ENCODE measurements around the gene ASB2.

ASB2 gene

DNA sequence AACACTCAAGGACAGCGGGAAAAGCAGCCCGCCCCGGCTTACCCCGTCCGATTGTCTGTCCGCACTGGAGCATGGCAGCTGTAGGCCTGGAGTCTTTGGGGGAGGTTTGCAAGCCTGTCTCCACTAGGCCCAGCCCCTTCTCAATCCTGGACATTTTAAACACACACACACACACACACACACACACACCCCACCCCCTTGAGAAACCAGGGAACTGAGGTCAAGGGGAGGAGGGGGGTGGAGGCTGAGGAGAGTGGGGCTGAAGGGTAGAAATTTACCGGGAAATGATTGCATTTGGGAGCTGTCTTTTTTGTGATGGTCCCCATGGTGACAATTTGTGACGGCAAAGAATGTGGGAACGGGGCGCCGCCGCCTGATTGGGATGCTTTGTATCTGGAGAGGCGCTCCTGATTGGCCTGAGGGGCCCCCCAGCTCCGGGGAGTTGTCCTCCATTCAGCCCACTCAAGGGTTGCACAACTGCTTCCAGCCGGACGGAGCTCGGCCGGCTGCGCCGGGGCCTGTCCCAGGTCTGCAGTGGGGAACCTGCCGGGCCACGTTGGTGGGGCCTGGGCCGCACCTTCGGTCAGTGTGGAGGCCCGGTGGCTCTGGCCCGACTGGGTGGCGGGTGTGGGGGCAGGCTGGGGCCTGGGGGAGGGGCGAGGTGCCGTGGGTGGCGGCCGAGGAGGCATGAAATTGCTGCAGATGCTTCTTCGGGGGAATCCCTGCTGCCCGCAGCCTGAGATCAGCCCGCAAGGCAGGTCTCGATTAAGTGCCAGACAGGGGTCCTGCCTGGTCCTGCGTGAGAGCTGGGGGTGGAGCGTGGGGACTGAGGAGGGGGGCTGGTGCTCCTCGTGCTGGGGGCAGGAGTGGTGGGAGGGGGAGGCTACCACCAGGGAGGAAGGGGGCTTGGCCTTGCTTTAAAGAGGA is 49.2 kb downstream of the ASB2 start, which contains the start of gene FAM181A:
TSS of gene FAM181A (plus strand) at position 472 of the 927 bp plus-strand sequence. CDS start 942 bp downstream, outside the sequence.
- DNase-seq, result no peak

GRCh38 chr14:93926245-93926872 is 50.0 kb downstream of the ASB2 start:
- no peak for DNase-seq

DNA sequence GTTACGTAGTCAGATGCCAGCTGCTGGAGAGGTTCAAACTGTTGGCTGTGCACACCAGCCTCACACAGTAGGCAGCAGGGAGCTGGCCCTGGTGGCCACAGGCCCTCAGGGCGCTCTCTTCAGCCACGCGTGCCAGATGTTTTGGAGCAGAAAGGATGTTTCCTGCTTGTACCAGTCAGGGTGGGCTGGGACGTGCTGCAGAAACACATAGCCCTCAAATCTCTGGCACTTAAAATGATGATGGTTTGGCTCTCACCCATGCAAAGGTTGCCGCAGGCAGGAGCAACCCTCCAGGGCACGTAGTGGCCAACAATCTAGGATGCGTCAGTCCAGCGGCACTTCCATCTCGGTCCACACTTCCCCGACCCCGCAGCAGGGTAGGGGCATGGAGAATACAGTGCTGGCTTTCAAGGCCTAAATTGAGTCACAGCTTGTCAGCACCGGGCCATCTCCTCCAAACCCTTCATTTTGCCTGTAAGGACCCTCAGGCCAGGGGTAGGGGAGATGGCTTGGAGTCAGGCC is 50.9 kb downstream of the ASB2 start:
- no peak for DNase-seq

- no peak for DNase-seq
Measured at GRCh38 chr14:93924592-93925355, 51.6 kb downstream of the ASB2 start.

DNA sequence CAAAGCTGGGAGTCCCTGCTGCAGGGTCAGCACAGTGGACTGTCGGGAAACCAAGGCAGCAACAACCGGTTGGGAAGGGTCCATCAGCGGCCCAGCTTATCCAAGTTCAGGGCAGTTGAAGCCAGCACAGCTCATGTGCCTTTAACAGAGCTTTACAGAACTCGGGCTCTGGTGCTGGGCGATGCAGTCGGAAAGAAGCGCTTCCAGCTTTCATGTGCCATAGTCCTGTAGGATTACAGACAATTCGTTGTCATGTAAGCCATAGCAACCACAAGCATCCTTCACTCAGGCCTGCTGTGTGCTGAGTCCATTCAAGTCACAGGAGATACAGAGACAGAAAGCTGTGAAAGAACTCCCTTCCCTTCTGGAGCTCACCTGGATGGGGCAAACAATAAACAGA is 52.7 kb downstream of the ASB2 start:
- no peak for DNase-seq

- DNase-seq, result no peak
Measured at GRCh38 chr14:93921001-93921806, 55.2 kb downstream of the ASB2 start.

DNA sequence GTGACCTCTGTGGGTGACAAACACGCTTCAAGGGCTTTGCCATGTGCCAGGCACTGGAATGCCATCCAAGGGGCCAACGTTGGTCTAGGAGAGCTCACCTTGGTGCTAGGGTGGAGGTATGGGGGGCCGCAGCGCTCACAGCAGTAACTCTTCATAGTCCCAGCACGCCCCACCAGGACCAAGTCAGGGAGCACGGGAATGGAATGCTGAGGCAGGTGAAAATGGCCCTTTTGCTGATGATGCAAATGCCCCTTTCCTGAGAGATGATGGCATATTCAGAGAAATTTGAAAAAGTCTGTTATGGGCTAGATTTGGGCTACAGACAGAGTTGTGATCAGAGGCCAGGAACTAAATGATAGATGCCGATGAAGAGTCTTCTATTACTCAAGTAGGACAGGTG is 59.2 kb downstream of the ASB2 start:
- DNase-seq, result no peak

DNA sequence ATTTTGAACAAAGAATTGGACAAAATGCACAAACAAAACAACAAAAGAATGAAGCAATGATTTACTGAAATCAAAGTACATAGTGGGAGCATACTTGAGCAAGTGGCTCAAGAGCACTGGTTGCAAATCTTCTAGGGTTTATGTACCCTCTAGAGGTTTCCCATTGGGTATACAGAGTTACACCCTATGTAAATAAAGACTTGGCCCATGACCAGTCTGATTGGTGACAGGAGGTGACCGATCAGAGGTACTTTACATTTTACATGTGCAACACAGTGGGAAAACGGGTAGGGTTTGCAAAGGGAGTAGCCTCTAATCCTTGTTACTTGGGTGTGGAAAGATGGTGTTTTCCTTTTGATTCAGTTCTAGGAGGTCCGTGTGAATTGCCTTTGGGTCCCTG is 59.9 kb downstream of the ASB2 start:
- no peak for DNase-seq

DNA sequence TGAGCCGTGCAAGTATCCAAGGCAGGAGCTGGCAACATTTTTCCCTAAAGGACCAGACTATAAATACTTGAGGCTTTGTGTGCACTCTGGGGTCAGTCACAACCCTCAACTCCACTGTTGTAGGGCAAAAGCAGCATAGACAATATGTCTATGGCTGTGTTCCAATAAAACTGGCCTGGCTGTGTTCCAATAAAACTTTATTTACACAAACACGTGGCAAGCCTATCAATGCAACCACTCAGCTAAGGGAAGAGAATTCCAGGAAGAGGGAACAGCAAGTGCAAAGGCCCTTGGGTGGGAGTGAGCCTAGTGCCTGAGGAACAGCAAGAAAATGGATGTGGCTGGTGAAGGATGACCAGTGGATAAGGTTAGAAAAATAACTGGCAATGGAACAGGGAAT is 60.6 kb downstream of the ASB2 start:
- DNase-seq, result no peak

DNA sequence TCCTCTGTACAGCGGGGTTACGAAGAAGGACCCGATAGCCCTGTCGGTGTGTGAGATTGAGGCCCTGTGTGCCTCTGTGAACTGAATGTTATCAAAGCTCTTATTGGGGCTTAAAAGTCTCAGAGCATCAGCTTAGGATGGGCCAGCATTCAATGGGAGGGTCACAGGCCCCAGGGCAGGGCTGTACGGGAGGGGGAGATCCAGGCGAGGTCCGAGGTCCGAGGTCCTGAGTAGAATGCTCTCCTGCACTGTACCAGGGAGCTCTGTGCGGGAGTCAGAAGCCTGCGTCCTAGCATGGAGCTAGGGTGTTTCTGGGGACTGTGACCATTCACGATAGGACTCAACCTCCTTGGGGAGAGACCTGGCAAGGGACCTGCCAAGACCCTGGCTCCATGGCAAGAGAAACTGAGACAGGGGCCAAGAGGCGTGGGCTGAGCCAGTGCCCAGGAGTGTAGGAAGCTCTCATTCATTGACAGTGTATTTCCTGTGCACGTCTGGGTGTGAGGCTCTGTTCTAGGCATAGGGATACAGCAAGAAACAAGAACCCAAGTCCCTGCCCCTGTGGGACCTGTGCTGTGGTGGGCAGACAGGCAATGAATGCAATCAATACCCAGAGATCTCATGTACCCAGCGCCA is 61.2 kb downstream of the ASB2 start:
- no peak for DNase-seq

- no peak for DNase-seq
Measured at GRCh38 chr14:93914278-93914677, 62.1 kb downstream of the ASB2 start.

GRCh38 chr14:93912782-93913181 is 63.6 kb downstream of the ASB2 start:
- DNase-seq, result no peak

DNA sequence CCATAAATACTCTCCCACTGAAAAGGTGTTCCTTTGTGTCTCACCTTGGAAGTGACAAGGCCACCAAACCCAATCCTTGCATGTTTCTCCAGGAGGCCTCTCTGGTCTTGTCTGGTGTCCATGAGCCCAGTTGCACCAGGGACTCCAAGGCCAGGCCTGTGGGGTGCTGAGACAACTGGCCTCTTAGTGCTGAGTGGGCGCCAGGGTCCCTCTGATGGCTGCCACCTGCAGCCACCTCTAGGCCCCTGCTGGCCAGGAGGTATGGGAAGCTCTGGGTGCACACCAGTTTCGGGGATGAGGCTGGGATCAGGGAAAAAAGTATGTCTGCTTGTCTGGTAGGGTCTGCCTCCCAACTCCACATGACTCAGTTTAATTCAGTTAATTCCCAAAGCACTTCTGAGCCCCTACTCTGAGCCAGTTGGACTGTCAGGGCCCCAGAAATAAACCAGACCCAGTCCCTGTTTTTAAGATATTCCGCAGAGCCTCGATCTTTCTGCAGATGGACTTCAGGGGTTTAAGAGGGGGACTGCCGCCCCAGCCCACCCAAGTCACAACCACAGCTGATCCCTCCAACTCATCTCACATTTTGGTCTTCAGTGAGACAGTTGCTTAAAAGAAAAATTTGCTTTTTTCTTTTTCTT is 64.3 kb downstream of the ASB2 start:
- no peak for DNase-seq

DNA sequence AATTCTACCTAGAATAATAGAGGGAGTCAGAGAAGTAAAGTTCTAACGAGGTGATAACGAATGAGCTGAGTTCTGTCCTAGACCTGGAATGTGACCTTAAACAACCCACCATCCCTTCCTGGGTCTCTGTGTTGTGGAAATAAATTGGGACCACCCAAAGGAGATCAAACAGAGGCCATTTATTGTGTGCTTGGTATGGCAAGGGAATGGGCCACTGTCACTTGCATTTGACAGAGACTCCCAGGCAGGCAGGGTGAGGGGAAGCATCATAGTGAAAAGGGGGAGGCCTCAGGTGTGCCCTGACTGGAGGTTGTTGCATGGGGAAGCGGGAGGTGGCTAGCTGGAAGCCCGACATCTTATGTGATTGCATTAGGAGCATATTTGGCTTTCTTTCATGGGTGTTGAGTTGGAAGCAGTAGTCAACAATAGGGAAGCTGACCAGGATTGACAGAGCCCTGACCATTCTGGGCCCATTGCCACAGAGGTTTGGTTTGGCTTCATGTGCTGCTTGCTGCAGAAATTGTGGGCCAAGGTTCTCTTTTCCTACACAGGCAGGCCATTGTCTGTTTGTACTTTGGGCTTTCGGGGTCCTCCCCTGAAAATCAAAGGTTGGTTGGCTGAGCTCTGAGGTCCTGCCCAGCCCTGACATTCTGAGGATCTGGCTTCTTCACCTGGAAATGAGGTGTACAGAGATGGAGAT is 66.8 kb downstream of the ASB2 start:
- DNase-seq, result no peak

DNA sequence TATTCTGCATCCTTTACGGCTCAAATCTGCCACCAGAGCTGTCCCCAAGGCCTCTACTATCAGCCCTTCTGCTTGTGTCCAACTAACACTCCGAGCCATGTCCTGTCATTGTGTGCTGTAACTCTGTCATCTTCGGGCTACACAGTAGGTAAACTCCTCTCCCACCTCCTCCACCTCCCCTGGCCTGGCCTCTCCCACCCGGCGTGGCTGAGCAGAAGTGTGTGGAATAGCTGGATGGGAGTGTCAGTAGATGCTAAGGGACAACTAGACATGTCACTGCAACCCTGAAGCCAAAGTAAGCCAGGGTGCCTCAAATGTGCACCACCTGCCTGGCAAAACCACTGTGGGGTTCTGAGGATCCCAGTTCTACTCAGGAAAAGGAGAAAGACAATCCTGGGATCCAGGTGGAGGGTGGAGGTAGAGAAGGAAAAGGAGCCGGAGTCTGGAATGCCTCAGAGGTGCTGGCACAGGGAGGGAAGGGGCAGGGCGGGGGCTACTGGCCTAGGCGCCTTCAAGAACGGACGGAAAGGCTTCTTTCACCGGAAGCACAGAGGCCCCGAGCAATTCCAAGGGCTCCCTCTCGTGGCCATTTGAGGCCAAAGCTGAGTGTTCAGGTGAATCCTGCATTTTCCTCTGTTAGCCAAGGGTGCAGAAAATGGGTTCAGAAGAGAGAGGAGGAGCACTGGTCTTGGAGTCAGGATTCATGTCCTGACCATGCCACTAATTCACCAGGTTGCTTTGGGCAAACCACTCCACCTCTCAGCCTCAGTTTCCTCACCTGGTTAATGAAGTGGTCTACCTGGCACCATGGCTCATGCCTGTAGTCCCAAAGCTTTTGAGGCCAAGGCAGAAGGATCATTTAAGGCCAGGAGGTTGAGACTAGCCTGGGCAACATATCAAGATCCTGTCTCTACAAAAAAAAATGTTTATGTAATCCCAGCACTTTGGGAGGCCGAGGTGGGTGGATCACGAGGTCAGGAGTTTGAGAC is 69.7 kb downstream of the ASB2 start:
- no peak for DNase-seq

DNA sequence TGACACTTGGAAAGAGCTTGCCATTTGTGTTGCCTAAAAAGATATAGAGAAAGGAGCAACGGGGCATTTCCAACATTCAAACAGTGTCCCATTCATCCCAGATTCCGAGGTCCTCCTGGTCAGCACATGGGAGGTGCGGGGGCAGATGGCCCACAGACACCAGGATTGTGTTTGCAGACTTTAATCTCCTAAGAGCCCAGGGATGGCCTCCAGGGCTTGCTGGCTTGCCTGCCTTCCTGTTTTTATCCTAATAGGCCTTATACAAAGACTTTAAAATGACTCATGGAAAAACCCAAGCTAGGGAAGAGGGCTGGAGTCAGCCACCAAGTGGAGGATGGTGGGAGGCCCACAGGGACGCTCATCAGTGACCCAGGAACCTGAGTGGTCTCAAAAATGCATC is 70.7 kb downstream of the ASB2 start:
- DNase-seq, result no peak

- DNase-seq, result no peak
Measured at GRCh38 chr14:93903342-93904184, 72.8 kb downstream of the ASB2 start.

DNA sequence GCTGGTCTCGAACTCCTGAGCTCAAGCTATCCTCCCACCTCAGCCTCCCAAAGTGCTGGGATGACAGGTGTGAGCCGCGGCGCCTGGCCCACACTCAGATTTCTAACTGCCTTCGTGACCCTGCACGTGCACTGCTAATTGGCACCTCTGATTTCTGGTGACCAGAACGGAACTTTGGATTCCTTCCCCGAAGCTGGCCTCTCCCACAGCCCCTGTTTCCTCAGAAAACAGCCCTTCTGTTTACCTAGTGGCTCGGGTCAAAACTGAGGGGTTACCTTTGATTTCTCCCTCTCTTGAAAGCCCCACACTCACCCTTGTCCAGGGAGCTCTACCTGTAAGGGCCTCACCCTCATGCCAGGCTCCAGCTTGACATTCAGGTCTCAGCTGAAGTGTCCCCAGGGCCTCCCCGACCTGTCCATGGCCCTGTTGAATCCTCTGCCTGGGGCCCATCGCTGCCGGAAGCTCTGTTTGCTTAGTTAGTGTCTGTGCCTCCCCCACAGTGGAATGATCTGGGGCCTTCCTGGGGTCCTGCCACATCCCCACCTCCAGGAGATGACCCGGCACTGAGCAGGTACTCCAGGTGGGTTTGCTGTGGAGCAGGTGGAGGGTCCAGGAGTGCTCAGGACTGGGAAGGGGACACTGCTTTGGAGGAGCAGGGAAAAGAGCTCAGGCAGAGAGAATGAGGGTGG is 73.6 kb downstream of the ASB2 start:
- no peak for DNase-seq

All from cerebellar nuclear complex (tissue), 1 donor.